SJSA1 (cell line): ENCODE measurements around the gene RPA1. TPM values are rescaled to one million over a fixed set of nuclear protein-coding genes. Genes with fewer than 3 reads are reported as not detected.
A peak's percentile ranks its signal among the peaks of the same experiment; 100 is the strongest.
"Not testable (repeated sequence)": the region's sequence is repeated elsewhere in the genome, so short reads cannot be mapped to it uniquely, and the experiment has no call there.

Experiments used
- DNase-seq, 2 experiments: peaks; one replicate each; pipeline ENCODE4 v3.0.0-alpha.2; 2015 to 2020; ENCODE audit warnings: low spot score in 2 of 2, low read depth in 1 of 2
- H3K27ac ChIP-seq: fragments of 250-450 bp; sonication (Bioruptor Pico); 2 replicates; pipeline ENCODE4 v1.5.1; 2020; ENCODE audit warnings: mild to moderate bottlenecking, moderate library complexity
- H3K27me3 ChIP-seq: fragments of 250-450 bp; sonication (Bioruptor Pico); replicated peaks from 2 replicates; pipeline ENCODE4 v1.5.1; 2020; ENCODE audit warnings: mild to moderate bottlenecking, moderate library complexity
- H3K36me3 ChIP-seq: fragments of 250-450 bp; sonication (Bioruptor Pico); 2 replicates; pipeline ENCODE4 v1.5.1; 2020; ENCODE audit warnings: mild to moderate bottlenecking
- H3K4me1 ChIP-seq: fragments of 250-450 bp; sonication (Bioruptor Pico); replicated peaks from 2 replicates; pipeline ENCODE4 v1.6.1; 2021; ENCODE audit warnings: mild to moderate bottlenecking
- H3K4me3 ChIP-seq: fragments of 250-450 bp; sonication (Bioruptor Pico); 2 replicates; pipeline ENCODE4 v1.5.1; 2020; ENCODE audit warnings: mild to moderate bottlenecking
- H3K9me3 ChIP-seq: fragments of 250-450 bp; sonication (Bioruptor Pico); replicated peaks from 2 replicates; pipeline ENCODE4 v1.5.1; 2020; ENCODE audit warnings: mild to moderate bottlenecking
- total RNA-seq: library from RNA; depleted of rRNA; stranded (reverse); fragments of >200 nt; shearing (Covaris generic); gene quantifications from 2 replicates; pipeline ENCODE4 v1.2.3, GENCODE V29; 2014; rRNA removed

Gene RPA1
- 24.2 and 34.3 TPM in 2 replicates for total RNA-seq

DNA sequence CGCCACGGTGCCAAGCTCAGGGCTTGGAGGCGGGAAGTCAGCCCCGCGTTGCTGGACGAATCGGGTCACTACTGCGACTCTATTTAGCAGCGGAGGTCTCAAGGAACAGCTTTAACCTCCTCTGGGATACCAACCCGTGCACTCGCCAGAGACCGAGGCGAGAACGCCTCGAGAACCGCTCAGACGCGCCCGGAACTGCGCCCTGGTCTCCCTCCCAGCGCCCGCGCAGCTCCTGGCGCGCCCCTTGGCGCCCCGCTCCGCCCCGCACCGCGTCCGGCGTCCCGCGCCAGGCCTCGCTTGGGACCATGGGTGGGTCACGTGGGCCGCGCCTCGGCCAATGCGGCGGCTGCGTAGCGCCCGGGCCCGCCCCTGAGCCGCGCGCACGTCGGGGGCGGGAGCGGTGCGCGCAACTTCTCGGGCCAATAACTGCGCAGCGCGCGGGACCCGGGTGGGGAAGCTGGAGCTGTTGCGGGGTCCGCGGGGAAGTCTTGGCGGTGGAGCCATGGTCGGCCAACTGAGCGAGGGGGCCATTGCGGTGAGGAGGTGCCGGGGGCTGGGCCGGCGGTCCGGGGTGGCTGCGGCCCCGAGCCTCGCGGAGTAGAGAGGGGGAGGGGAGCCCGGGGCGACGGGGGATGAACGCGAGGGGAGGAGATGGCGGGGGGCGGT is at the start of gene RPA1, which contains the start of gene SMYD4:
Gene RPA1 (plus strand): TSS at position 414 of the 666 bp plus-strand sequence. CDS start 89 bp downstream, at position 503.
Gene SMYD4 (minus strand): TSS at position 311 of the 666 bp plus-strand sequence. CDS start 1,908 bp downstream, outside the sequence.
- DNase-seq: peak; percentile 79 to 82
- H3K4me1 ChIP-seq: peaks cover 14% of the 10 kb centered on the region
- H3K27ac ChIP-seq: peak within 1 kb of the TSS; percentile 45
- peaks cover 46% of the 10 kb centered on the region for H3K36me3 ChIP-seq
- no peaks in the 10 kb centered on the region for H3K27me3 ChIP-seq
- H3K4me3 ChIP-seq: peak within 1 kb of the TSS; percentile 97
- H3K9me3 ChIP-seq: no peaks in the 10 kb centered on the region

DNA sequence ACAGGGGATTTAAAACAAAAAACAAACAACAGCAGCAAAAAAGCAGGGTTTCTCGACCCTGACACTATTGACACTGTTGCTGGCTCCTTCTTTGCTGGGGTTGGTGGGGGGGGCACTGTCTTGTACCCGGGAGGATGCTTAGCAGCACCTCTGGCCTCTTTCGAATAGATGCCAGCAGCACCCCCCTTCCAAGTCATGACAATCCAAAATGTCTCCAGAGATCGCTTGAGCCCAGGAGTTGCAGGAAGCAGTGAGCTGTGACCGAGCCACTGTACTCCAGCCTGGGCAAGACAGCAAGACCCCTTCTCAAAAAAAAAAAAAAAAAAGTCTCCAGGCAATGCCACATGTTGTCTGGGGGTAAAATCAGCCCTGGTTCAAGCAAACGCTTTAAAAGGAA is 47.6 kb upstream of the RPA1 start:
- no peaks in the 10 kb centered on the region for H3K9me3 ChIP-seq
- H3K4me3 ChIP-seq: no peak overlapping the region
- H3K4me1 ChIP-seq: peaks cover 18% of the 10 kb centered on the region
- H3K27ac ChIP-seq: no peak overlapping the region
- peaks cover 46% of the 10 kb centered on the region for H3K36me3 ChIP-seq
- DNase-seq: no peak
- no peaks in the 10 kb centered on the region for H3K27me3 ChIP-seq

DNA sequence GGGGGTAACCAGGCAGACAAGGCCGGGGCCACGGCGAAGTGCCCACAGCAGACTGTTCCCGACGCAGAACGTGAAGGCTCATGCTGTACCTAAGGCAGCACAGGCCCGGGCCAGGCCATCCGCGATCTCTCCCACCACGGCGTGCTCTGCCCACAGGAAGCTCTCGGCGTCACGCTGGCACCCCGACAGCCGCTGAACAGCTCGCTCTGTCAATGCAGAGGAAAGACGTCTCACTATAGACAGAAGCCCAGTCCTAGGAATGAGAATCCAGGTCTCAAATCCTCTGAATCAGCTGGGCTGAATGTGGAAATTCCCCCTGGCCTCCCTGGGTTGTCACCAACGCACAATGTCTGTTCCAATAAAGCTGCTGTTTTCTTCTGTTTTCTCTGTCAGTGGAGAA is 46.5 kb upstream of the RPA1 start:
- no peak for DNase-seq
- H3K27me3 ChIP-seq: no peaks in the 10 kb centered on the region
- peaks cover 42% of the 10 kb centered on the region for H3K36me3 ChIP-seq
- no peak overlapping the region for H3K4me3 ChIP-seq
- peaks cover 27% of the 10 kb centered on the region for H3K4me1 ChIP-seq
- H3K9me3 ChIP-seq: no peaks in the 10 kb centered on the region
- no peak overlapping the region for H3K27ac ChIP-seq

DNA sequence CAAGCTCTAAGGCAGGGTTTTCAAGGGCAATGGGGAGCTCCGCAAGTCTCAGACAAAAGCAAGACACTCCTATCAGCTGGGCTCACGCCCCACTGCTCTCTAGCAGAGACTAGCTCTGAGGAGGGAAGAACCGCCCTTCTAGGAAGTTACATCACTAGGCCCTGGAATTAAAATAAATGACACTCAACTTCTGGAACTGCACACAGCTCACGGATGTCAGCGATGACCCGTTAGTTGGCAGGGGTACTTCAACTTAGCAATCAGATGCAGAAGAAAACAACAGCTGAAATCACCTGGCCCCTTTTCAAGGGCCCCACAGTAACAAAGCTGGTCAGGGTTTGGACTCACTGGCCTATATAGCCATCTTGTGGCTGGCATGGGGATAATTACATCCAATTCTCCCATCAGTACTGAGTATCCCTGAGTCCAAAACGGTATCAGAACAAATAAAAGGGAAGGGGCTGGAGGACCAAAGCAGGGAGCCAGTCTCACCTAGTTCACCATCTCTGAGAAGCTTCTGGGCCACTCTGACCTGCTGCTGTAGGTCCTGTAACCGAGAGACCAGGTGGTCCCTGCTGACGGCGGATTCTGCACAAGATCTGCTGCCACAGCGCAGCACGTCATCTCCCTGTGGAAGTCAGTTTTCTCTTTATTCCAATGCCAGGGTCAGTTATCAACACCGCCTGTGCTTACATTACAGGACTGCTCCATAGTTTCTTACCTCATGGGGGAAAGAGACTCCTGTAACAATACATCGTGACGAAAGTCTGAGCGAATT is 45.8 kb upstream of the RPA1 start:
- H3K36me3 ChIP-seq: peaks cover 39% of the 10 kb centered on the region
- no peaks in the 10 kb centered on the region for H3K27me3 ChIP-seq
- H3K4me3 ChIP-seq: no peak overlapping the region
- peak in 1 of 2 experiments; percentile 28 for DNase-seq
- H3K9me3 ChIP-seq: no peaks in the 10 kb centered on the region
- no peak overlapping the region for H3K27ac ChIP-seq
- H3K4me1 ChIP-seq: peaks cover 27% of the 10 kb centered on the region

DNA sequence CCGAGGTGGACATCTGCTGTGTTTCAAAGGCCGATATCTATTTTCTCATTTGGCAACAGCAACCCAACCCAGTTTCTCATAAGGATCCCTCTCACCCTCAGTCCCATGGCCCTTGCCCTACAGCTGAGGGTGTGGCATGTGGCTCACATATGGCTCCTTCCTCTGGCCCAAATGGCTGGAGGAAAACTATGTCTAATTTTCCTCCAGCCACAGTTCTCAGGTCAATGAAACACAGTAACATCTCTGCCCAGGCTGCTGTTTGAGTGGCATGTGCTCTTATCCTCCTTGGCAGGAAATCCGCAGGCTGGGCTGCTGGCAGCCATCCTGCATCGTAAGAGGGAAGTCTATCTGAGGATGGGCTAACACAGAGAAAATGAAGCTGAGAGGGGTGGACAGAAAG is 43.9 kb upstream of the RPA1 start:
- Histone ChIP-seq H3K36me3 (peaks cover 39% of the 10 kb centered on the region), H3K4me1 (peaks cover 12% of the 10 kb centered on the region), H3K4me3 (no peak overlapping the region), H3K27me3 (no peaks in the 10 kb centered on the region), H3K27ac (no peak overlapping the region), H3K9me3 (no peaks in the 10 kb centered on the region)
- no peak for DNase-seq

DNA sequence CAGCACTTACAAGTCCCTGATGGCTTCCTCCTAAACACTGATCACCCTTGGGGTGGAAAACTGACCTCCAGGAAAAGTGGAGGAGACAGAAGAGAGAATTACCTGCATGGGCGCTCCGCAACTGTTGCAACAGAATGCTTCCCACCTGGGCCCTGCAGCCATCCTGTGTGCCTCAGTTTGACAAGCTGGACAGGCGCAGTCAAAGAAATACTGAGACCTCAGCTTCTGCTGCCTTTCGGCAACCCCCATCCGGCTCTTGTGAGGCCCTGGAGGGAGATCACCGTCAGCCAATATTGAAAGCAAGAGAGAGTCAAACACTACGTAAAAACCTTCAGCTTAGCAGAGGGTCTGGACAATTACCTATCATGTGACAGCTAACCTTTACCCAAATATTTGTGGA is 43.1 kb upstream of the RPA1 start:
- no peak for DNase-seq
- Histone ChIP-seq H3K27me3 (no peaks in the 10 kb centered on the region), H3K27ac (0 out of 2 replicates have a peak overlapping the region, but pooled peaks have one; percentile 48), H3K4me1 (peaks cover 12% of the 10 kb centered on the region), H3K9me3 (no peaks in the 10 kb centered on the region), H3K36me3 (peaks cover 34% of the 10 kb centered on the region), H3K4me3 (no peak overlapping the region)

DNA sequence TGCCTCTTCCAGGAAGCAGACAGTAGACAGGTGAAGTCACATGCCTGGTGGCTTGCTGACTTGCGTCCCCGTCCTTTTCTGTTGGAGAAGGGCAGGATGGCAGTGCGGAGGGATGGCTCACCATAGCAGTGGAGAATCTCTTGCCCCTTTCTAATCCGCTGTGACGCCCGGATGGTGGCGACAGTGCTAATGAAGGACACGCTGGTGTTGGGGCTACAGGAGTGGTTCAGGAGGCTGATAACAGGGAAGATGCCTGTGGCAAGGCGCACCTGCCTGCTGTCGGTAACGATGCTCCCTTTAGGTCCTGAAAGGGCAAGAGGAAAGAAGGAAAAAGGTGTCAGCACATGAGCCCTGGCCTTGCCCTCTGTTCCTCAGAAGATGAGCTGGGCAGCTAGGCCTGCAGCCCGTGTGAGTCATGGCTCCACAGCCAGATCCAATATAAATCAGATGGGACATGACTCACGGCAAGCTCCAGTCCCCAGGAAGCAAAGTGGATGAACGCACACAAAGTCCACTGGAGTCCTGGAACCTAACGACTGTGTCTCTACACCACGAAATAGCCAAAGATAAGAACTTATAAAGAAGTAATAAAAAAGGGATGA is 42.4 kb upstream of the RPA1 start:
- peak; percentile 62 to 83 for DNase-seq
- Histone ChIP-seq H3K9me3 (no peaks in the 10 kb centered on the region), H3K4me3 (no peak overlapping the region), H3K4me1 (peaks cover 12% of the 10 kb centered on the region), H3K27me3 (no peaks in the 10 kb centered on the region), H3K27ac (peak overlapping the region; percentile 48), H3K36me3 (peaks cover 30% of the 10 kb centered on the region)

DNA sequence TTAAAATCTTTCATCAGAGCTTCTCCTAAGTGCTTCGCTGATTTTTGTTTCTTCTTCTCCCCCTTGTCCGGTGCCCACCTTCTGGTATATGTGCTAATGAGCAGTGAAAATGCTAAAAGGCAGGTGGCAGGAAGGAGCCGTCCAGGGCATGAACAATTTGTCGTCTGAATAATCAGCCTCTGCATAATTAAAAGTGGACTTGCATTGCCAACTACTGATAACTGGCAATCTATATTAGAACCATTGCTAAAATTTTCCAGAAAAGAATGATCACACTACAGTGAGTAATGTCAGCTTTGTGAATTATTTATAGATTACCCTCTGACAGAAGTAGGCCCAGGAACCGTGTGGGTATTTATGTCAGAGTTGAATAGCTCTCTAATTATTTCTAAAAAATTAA is 39.9 kb upstream of the RPA1 start:
- Histone ChIP-seq H3K4me3 (no peak overlapping the region), H3K9me3 (no peaks in the 10 kb centered on the region), H3K27ac (no peak overlapping the region), H3K4me1 (peaks cover 12% of the 10 kb centered on the region), H3K36me3 (peaks cover 16% of the 10 kb centered on the region; the same call in 1 of the 2 replicates), H3K27me3 (no peaks in the 10 kb centered on the region)
- no peak for DNase-seq

DNA sequence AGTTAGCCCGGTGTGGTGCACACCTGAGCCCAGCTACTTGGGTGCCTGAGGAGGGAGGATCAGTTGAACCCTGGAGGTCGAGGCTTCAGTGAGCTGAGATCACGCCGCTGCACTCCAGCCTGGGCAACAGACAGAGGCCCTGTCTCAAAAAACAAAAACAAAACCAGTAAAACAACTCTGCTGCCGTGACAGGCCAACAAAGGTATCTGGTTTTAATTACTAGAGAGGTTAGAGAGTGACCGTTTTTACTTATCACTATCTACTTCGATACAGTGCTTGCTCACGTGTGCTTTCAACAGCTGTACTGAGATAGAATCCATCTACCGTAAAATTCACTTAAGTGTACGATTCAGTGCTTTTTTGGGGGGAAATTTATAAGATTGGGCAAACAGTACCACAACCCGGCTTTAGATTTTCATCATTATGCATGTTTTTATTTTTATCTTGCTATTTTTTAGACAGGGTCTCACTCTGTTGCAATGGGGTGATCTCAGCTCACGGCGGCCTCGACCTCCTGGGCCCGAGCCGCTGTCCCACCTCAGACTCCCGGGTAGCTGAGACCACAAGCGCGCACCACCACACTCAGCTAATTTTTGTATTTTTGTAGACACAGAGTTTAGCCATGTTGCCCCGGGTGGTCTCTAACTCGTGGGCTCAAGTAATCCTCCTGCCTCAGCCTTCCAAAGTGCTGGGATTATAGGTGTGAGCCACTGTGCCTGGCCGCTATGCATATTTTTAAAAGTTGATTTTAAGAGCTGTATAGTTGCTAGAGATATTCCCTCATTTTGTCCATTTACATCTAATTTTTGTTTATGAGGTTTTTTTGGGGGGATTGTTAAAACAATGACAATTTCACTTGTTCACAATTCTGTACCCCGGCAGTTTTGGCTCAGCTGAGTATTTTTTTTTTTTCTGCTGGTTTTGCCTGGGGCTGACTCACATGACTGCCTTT is 37.0 kb upstream of the RPA1 start:
- DNase-seq: no peak
- no peaks in the 10 kb centered on the region for H3K27me3 ChIP-seq
- H3K9me3 ChIP-seq: no peaks in the 10 kb centered on the region
- H3K27ac ChIP-seq: no peak overlapping the region
- no peak overlapping the region for H3K4me3 ChIP-seq
- H3K36me3 ChIP-seq: peaks cover 3% of the 10 kb centered on the region; the same call in 1 of the 2 replicates
- H3K4me1 ChIP-seq: peaks cover 3% of the 10 kb centered on the region

DNA sequence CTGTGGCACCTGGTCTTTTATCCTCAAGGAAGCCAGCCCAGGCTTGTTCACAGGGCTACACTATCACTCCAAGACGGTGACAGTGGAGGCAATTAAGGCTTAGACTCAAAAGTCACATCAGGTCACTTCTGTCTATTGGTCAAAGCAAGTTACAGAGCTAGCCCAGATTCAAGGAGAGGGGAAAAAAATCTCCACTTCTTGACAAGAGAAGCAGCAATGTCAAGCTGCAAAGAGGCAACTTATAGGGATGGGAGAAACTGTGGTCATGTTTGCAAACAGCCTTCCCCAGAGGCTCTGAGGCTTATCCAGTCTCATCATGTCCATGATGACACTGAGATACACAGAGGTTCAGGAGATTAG is 36.4 kb upstream of the RPA1 start:
- H3K27me3 ChIP-seq: no peaks in the 10 kb centered on the region
- no peak overlapping the region for H3K4me3 ChIP-seq
- H3K36me3 ChIP-seq: peaks cover 3% of the 10 kb centered on the region; the same call in 1 of the 2 replicates
- no peaks in the 10 kb centered on the region for H3K4me1 ChIP-seq
- no peaks in the 10 kb centered on the region for H3K9me3 ChIP-seq
- no peak for DNase-seq
- no peak overlapping the region for H3K27ac ChIP-seq

DNA sequence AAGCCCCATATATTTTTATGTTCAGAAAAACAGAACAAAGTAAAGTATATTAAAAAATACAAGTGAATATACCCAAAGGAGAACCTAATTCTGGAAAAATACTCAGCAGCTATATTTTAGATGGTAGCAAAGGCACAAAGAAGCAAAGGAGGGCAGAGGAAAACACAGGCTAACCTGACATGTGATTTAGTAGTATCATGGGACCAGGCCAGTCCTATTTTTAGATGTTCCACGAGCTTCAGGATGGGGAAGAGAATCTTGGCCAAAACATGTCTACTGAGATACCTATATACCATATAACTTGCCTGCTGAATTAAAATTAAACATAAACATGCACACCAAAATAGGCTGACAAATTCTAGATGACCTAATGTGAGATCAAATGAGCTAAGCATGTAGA is 33.0 kb upstream of the RPA1 start:
- Histone ChIP-seq H3K36me3 (peaks cover 17% of the 10 kb centered on the region), H3K27ac (no peak overlapping the region), H3K9me3 (no peaks in the 10 kb centered on the region), H3K4me3 (no peak overlapping the region), H3K27me3 (no peaks in the 10 kb centered on the region), H3K4me1 (no peaks in the 10 kb centered on the region)
- DNase-seq: no peak

DNA sequence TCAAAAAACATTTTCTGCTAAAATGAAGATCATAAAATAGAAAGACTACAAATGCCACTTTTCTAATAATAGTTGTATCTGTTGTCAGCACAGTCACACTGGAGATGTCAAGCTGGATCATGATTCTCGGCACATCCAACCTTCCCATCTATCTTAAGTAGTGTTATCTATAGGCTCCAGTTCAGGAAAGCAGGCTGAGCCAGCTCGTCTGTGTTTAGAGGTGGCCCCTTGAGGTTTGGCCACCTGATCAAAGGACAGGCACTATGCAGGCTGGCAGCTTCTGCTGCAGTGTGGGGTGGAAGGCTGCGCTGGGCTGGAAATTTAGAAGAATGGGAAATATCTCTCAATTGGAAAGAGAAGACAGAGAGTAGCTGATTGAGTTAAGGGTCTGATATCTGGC is 32.5 kb upstream of the RPA1 start:
- H3K9me3 ChIP-seq: no peaks in the 10 kb centered on the region
- peaks cover 22% of the 10 kb centered on the region for H3K36me3 ChIP-seq
- no peak overlapping the region for H3K4me3 ChIP-seq
- H3K27ac ChIP-seq: no peak overlapping the region
- no peak for DNase-seq
- H3K27me3 ChIP-seq: no peaks in the 10 kb centered on the region
- no peaks in the 10 kb centered on the region for H3K4me1 ChIP-seq

DNA sequence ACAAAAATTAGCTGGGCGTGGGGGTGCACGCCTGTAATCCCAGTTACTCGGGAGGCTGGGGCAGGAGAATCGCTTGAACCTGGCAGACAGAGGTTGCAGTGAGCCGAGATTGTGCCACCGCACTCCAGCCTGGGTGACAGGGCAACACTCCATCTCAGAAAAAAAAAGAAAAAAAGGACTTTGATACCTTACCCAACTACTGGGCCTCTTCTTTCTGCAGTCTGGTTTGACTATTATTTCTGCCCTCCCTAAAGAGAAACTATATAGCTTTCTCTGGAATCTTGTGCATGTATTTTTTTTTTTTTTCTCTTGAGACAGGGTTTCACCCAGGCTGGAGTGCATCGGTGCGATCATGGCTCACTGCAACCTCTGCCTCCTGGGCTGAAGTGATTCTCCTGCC is 32.0 kb upstream of the RPA1 start:
- H3K9me3 ChIP-seq, H3K4me1 ChIP-seq, H3K4me3 ChIP-seq: not testable (repeated sequence)

More for the DNA sequence above, 32.0 kb upstream of the RPA1 start:
- H3K27ac ChIP-seq, DNase-seq, H3K27me3 ChIP-seq: not testable (repeated sequence)
- H3K36me3 ChIP-seq: peaks cover 22% of the 10 kb centered on the region
